Neural cell (in vitro differentiated cells): ENCODE measurements around the gene GPX6.

Experiments
- EZH2 ChIP-seq: fragments of 200-600, 300-800 bp; shearing (Covaris generic), sonication (generic); IDR thresholded peaks from 2 replicates; pipeline ENCODE4 v1.6.1; 2014; ENCODE audit warnings: antibody characterized with exemption, low read length, borderline replicate concordance, mild to moderate bottlenecking; ENCODE audit not compliant: insufficient read depth, poor library complexity, severe bottlenecking
- MXI1 ChIP-seq: fragments of 450-650 bp; conservative IDR thresholded peaks from 2 replicates; pipeline ENCODE4 v1.6.1; 2014; ENCODE audit warnings: antibody characterized with exemption, mild to moderate bottlenecking; ENCODE audit not compliant: poor library complexity, severe bottlenecking
- REST ChIP-seq: IDR thresholded peaks from 2 replicates; pipeline ENCODE4 v1.6.1; 2012; ENCODE audit warnings: borderline replicate concordance
- TF ChIP-seq, protein P1 (sequence below): fragments of 450-650 bp; IDR thresholded peaks from 2 replicates; pipeline ENCODE4 v1.5.1; 2014; ENCODE audit warnings: antibody characterized with exemption, mild to moderate bottlenecking, moderate library complexity; ENCODE audit not compliant: poor library complexity, severe bottlenecking

DNA sequence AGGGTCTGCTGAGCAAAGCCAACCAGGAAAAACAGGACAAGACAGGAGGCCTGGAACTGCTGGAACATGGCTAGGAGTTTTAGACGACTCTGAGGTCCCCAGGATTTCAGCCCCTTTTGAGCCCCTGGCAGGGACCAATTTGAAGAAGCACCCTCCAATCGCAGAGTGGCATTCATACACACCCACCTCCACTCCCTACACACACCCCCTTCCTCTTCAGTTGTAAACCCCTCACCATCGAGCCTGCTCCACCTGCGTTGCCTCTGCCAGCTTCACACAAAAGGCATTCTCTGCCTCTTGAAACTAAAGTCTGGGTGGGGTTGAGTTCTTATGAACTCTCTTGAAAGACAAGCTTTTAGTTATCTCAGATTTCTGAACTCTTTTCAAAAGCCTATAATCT lies at the start of gene GPX6:
- TF ChIP-seq, protein P1, sequence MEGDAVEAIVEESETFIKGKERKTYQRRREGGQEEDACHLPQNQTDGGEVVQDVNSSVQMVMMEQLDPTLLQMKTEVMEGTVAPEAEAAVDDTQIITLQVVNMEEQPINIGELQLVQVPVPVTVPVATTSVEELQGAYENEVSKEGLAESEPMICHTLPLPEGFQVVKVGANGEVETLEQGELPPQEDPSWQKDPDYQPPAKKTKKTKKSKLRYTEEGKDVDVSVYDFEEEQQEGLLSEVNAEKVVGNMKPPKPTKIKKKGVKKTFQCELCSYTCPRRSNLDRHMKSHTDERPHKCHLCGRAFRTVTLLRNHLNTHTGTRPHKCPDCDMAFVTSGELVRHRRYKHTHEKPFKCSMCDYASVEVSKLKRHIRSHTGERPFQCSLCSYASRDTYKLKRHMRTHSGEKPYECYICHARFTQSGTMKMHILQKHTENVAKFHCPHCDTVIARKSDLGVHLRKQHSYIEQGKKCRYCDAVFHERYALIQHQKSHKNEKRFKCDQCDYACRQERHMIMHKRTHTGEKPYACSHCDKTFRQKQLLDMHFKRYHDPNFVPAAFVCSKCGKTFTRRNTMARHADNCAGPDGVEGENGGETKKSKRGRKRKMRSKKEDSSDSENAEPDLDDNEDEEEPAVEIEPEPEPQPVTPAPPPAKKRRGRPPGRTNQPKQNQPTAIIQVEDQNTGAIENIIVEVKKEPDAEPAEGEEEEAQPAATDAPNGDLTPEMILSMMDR, result no peak
- TF ChIP-seq MXI1 (no peak), REST (no peak), EZH2 (no peak)
